NCI-H2081 (cell line): ENCODE data around the gene ZC3H4.
"Not testable (repeated sequence)": the region's sequence is repeated elsewhere in the genome, so short reads cannot be mapped to it uniquely, and the experiment has no call there.

Experiments
- DNase-seq, 2 experiments: peaks; one replicate each; lab custom pipeline; 2025; lab: John Stamatoyannopoulos, UW

The ZC3H4 gene

GRCh38 chr19:47112997-47113849, at the start of gene ZC3H4:
Gene ZC3H4, minus strand, starts transcription at chr19:47113776. Its CDS starts 1,192 bp downstream, at chr19:47112584.
- peak; percentile 99 for DNase-seq

- DNase-seq: no peak
These were observed 48.4 kb upstream of the ZC3H4 start for GRCh38 chr19:47161876-47162489.

DNA sequence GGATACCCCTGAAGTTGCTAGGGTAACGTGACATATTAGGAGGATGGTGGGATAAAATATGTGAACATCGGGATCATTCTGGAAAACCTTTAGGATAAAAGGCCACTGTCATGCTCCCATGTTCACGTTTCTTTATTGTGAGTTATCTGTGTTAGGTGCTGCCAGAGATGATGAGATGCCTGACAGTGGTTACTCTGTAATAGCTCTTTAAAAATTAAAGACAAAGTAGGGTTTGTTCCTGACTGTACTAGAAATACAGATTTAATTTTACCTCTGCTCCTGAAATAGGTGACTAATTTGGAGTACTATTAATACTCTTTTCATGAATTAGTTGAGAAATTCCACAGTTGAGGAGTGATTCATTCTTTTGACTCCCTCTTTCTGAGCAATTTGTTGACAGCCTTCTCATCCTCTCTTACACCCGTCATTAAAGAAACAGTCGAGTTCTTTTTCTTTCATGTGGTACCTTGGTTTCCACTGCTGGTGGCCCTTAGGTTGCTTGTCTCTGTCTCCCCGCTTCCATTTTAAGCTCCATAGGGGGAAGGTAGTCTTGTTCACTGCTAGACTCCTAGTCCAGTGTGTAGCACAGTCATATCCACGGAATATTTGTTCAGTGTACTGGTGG, 45.4 kb upstream of the ZC3H4 start:
- DNase-seq: no peak

DNA sequence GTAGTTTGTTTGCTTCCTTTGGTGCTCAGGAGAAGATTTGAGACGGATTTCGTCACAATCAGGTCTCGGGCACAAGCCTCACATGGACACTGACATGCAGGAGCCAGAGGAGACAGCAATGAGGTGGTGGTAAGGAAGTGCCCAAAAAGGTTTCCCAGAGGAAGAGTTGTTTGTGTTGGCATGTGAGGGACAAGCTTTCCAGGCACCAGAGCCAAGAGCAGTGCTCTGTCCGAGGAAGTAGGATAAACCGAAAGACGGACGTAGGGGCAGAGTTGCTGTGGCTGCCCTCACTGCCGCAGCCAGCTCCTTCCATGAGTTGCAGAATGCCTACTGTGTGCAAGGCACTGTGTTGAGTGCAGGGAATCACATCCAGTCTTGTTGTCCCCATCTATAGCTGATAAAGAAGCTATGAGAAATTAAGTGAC, 44.8 kb upstream of the ZC3H4 start:
- no peak for DNase-seq

GRCh38 chr19:47157431-47158321, 44.1 kb upstream of the ZC3H4 start:
- DNase-seq: no peak

- DNase-seq: no peak
These were observed 43.4 kb upstream of the ZC3H4 start for GRCh38 chr19:47156861-47157430.

DNA sequence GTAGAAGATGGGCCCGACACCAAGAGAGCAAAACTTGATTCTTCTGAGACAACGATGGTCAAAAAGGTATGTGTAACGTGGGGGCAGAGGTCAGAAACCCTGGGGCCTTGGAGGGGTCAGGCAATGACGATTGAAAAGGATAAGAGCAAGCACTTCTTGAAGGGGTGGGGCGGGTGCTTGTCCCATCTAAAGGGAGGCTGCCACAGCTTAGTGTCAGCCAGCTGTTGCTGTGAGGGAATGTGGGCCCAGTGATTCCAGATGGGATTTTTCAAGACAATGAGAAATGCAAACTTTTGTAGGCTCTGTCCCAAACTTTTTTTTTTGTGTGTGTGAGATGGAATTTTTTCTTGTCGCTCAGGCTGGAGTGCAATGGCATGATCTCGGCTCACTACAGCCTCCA, 41.6 kb upstream of the ZC3H4 start:
- DNase-seq: no peak

GRCh38 chr19:47153266-47153665, 39.7 kb upstream of the ZC3H4 start:
- no peak for DNase-seq

- no peak for DNase-seq
These were observed 39.1 kb upstream of the ZC3H4 start for GRCh38 chr19:47152632-47153031.

DNA sequence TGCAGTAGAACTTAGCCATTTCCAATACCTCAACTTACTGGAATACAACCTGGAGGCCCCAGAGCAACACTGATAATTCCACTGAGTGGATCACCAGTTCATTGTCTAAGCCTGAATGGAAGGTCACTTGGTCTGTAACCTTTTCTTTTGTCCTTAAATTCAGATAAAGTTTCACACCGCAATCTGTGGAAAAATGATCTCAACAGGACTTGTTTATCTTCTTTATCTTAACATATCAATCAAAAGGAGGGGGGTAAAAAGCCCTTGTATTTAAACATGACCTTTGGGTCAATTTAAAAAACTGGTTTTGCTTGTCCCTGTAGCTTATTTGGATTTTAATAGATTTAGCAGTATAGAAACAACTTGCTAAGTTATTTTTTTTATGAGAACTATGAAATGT, 38.6 kb upstream of the ZC3H4 start:
- no peak for DNase-seq

- DNase-seq: no peak
These were observed 38.1 kb upstream of the ZC3H4 start for GRCh38 chr19:47151627-47152026.

GRCh38 chr19:47146920-47147319, 33.3 kb upstream of the ZC3H4 start:
- DNase-seq: no peak

- DNase-seq: no peak
These were observed 32.3 kb upstream of the ZC3H4 start for GRCh38 chr19:47145639-47146486.

- no peak for DNase-seq
These were observed 31.1 kb upstream of the ZC3H4 start for GRCh38 chr19:47144630-47145029.

DNA sequence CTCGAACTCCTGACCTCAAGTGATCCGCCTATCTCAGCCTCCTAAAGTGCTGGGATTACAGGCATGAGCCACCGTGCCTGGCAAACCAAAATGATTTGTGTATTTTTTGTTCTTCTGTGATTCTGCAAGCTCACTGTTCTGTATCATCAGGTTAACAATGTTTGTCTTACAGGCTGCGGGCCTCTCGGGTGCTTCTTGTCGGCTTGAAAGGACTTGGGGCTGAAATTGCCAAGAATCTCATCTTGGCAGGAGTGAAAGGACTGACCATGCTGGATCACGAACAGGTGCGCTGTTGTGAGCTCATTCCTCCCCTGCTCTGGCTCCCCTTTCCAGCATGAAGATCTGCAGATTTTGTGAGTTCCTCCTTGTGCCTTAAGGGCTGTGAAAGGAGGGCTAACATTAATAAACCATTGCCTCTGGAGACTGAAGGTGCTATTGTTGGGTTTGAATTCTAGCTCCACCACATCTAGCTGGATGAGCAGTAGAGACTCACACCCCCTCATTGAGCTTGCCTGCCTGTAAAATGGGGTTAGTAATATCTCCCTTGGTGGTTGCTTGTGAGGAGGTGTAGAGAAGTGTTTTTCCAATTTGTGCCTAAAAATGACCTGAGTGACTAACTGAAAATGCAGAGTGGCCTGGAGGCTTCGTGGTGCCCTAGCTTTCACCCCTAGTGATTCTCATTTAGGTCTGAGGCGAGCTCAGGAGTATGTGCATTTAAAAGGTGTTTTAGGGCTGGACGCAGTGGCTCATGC, 29.9 kb upstream of the ZC3H4 start:
- DNase-seq: no peak

GRCh38 chr19:47142779-47143178, 29.2 kb upstream of the ZC3H4 start:
- DNase-seq: no peak

DNA sequence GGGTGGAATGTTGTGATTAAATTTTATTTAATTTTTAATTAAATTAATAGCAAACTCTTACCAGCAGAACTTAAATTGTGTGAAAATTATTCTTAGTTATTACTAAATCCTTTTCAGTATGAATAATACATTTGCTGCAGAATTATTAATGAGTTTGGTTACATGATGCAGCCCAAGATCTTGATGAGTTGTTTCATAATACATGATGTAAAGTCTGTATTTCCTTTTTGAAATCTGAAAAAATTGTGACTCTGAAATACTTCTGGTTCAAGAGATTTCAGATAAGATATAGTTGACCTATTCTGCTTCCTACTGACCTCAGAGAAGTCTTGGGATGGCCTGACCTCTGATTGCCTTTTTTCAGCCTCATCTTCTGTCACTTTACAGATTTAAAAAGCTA, 28.1 kb upstream of the ZC3H4 start:
- DNase-seq: no peak

DNA sequence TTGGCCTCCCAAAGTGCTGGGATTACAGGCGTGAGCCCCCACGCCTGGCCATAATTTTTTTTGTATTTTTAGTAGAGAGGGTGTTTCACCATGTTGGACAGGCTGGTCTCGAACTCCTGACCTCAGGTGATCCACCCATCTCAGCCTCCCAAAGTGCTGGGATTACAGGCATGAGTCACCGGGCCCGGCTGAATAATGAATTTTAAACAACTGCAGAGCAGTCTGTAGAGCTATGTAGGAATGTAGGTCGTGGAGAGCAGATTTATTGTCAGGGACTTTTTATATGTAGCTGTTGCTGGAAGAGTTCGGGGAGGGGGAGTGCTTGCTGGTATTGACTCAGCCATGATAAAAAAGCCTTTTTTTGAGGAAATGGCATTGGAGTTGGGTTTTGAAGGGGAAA, 27.7 kb upstream of the ZC3H4 start:
- not testable (repeated sequence) for DNase-seq

DNA sequence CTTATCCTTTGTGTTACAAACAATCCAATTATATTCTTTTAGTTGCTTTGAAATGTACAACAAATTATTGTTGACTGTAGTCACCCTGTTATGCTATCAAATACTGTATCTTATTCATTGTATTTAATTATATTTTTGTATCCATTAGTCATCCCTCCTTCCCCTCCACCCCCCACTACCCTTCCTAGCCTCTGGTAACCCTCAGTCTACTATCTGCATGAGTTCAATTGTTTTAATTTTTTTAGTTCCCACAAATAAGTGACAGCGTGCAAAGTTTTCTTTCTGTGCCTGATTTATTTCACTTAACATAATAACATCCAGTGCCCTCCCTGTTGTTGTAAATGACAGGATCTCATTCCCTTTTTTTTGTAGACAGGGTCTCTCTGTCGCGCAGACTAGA, 21.6 kb upstream of the ZC3H4 start:
- no peak for DNase-seq

GRCh38 chr19:47134545-47134944, 21.0 kb upstream of the ZC3H4 start:
- DNase-seq: no peak
